ENCODE results near the gene BUB1.

DNA sequence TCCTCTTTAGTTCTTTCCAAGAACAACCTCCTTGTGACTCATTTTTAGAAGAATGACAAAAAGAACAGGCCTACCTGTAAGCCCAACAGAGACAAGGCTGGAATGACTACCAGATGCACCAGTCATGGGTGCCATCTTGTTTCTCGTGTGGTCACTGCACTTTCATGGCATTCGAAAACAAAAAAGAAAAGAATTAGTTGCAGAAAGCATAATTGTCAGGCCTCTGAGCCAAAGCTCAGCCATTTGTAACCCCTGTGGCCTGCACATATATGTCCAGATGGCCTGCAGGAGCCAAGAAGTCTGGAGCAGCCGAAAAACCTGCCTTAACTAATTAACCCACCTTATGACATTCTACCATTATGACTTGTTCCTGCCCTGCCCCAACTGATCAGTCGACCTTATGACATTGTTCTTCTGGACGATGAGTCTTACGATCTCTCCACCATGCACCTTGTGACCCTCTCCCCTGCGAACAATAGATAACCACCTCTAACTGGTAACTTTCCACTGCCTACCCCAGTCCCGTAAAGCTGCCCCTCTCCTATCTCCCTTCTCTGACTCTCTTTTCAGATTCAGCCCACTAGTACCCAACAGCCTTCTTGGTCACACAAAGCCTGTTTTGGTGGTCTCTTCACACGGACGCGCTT, 13.9 kb upstream of the BUB1 start:
- TF ChIP-seq, protein P1, sequence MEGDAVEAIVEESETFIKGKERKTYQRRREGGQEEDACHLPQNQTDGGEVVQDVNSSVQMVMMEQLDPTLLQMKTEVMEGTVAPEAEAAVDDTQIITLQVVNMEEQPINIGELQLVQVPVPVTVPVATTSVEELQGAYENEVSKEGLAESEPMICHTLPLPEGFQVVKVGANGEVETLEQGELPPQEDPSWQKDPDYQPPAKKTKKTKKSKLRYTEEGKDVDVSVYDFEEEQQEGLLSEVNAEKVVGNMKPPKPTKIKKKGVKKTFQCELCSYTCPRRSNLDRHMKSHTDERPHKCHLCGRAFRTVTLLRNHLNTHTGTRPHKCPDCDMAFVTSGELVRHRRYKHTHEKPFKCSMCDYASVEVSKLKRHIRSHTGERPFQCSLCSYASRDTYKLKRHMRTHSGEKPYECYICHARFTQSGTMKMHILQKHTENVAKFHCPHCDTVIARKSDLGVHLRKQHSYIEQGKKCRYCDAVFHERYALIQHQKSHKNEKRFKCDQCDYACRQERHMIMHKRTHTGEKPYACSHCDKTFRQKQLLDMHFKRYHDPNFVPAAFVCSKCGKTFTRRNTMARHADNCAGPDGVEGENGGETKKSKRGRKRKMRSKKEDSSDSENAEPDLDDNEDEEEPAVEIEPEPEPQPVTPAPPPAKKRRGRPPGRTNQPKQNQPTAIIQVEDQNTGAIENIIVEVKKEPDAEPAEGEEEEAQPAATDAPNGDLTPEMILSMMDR (IDR thresholded peaks at IDR 0.05) = no peak
- no peak for TF ChIP-seq POLR2A (IDR thresholded peaks at IDR 0.05)

Data from adrenal gland (tissue), 5 donors.